Gastrocnemius medialis (tissue), 4 donors: Measurements from ENCODE around the gene PFKFB2. TPM values are rescaled to one million over a fixed set of nuclear protein-coding genes. Genes with fewer than 3 reads are reported as not detected.

Experiments
- ATAC-seq, 2 donors: fragments of 150-250 bp; one replicate each; pipeline ENCODE4 v1.9.1; 2016
- DNase-seq, 2 donors: peaks; one replicate each; pipeline ENCODE4 v3.0.0-alpha.2; 2019
- H3K27ac ChIP-seq, 4 donors: fragments of 200-600 bp; sonication (generic); 1 replicate in 1 of 4; 2 replicates in 3 of 4; pipeline ENCODE4 v1.5.1; 2016 to 2018; ENCODE audit warnings: mild to moderate bottlenecking in 2 of 4, moderate library complexity in 1 of 4
- H3K27me3 ChIP-seq, 3 donors: fragments of 200-600 bp; sonication (generic) in 2 of 3; 1 replicate in 1 of 3; 2 replicates in 2 of 3; pipeline versions ENCODE4 v1.5.1 to v1.6.0; 2016 to 2019; ENCODE audit warnings: mild to moderate bottlenecking in 1 of 3, moderate library complexity in 1 of 3
- H3K36me3 ChIP-seq, 2 donors: fragments of 200-600 bp; sonication (generic) in 1 of 2; one replicate each; pipeline ENCODE4 v1.5.1; 2017 to 2018
- H3K4me1 ChIP-seq, 2 donors: fragments of 200-600 bp; sonication (generic) in 1 of 2; one replicate each; pipeline ENCODE4 v1.5.1; 2016 to 2017; ENCODE audit warnings: mild to moderate bottlenecking in 2 of 2
- H3K4me3 ChIP-seq, 4 donors: fragments of 200-600 bp; sonication (generic) in 3 of 4; 1 replicate in 1 of 4; 2 replicates in 3 of 4; pipeline ENCODE4 v1.5.1; 2016 to 2019; ENCODE audit warnings: mild to moderate bottlenecking in 2 of 4
- H3K9me3 ChIP-seq, 3 donors: fragments of 200-600 bp; sonication (generic) in 2 of 3; 1 replicate in 1 of 3; 2 replicates in 2 of 3; pipeline ENCODE4 v1.5.1; 2016 to 2019
- CTCF ChIP-seq, 5 experiments: fragments of 450-650 bp in 3 of 5; fragments of 200-600 bp in 2 of 5; sonication (generic) in 2 of 5; IDR thresholded peaks in 4 of 5; conservative IDR thresholded peaks in 1 of 5; 1 replicate in 4 of 5; 2 replicates in 1 of 5; pipeline ENCODE4 v1.5.1; 2016 to 2019; ENCODE audit warnings: antibody characterized with exemption in 5 of 5, mild to moderate bottlenecking in 3 of 5, moderate library complexity in 3 of 5
- POLR2A ChIP-seq, 2 donors: fragments of 450-650 bp; IDR thresholded peaks; one replicate each; pipeline ENCODE4 v1.6.1; 2017; ENCODE audit warnings: antibody characterized with exemption in 2 of 2, mild to moderate bottlenecking in 2 of 2, moderate library complexity in 2 of 2
- in situ Hi-C, 4 donors: fragments of 200-750 bp; cut with MboI; loops; one replicate each; pipeline versions ENCODE4 v1.15.0 to v1.8.0; 2017; ENCODE audit warnings: low sequenced_read_pairs in 4 of 4
- intact Hi-C: fragments of 100-400 bp; cut with DNase I; formaldehyde crosslinking; loops from one replicate; pipeline ENCODE4 v1.15.1; 2023; ENCODE audit warnings: low total_unique reads
- total RNA-seq, 4 donors: library from RNA; depleted of rRNA; stranded (reverse); fragments of >200 nt; gene quantifications; one replicate each; pipeline versions ENCODE4 v1.1.0 to v1.2.3, GENCODE V29; 2016

Gene PFKFB2
- total RNA-seq, 4 donors from 2014 or later = 35.5 to 40.3 (median 37.6) TPM

DNA sequence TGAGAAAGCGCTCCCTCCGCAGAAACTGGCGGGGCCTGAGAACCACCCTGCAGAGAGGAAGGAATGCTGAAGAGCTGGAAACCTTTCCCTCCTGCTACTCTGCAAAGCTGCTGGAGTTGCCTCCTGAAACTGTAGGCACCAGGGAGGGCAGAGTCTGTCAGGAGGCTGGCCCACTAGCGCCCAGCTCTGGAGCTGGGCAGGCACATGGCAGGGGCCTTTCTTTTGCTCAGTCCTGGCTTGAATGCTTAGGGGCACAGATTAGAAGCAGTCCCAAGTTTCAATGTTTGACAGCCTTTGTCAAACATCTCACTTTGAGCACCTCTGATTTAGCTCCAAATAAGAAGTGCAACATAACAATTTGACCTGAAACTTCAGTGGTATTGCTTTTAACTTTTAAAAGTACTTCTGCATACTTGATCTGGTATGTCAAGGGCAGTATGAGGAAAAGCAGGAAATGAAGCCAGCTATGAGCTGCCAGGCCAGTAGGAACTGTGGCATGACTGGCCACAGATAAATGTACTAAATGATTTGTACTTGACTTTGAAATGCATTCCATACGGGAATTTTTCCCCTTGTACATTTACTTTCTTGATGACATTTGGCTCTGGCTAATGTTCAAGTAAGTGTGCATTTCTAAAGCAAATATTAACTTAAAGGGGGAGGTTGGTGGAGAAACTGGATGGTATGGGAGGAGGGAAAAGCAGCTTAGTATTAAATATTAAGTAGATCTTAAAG is 27.8 kb upstream of the PFKFB2 start:
- Histone ChIP-seq H3K9me3 (no peaks in the 10 kb centered on the region), H3K4me1 (peaks cover 15 to 22% of the 10 kb centered on the region in 2 donors), H3K4me3 (no peak overlapping the region), H3K27ac (peak overlapping the region in 2 of 4 donors; percentile 13 to 23), H3K27me3 (no peaks in the 10 kb centered on the region), H3K36me3 (no peaks in the 10 kb centered on the region)
- intact Hi-C loops (no loop called here), in situ Hi-C loops (no loop called here)
- no peak for TF ChIP-seq CTCF (IDR thresholded peaks at IDR 0.05 in 4 of 5, conservative IDR thresholded peaks at IDR 0.05 in 1 of 5)
- TF ChIP-seq POLR2A (IDR thresholded peaks at IDR 0.05) = no peak
- ATAC-seq (peak in 1 of 2 donors; percentile 65), DNase-seq (no peak)

- H3K27ac ChIP-seq = peak overlapping the region in 1 of 4 donors; percentile 23
- no peaks in the 10 kb centered on the region for H3K36me3 ChIP-seq
- no peak for DNase-seq
- H3K9me3 ChIP-seq = no peaks in the 10 kb centered on the region
- ATAC-seq = no peak
- no peak overlapping the region for H3K4me3 ChIP-seq
- intact Hi-C loops = no loop called here
- TF ChIP-seq POLR2A (IDR thresholded peaks at IDR 0.05) = no peak
- no peak for TF ChIP-seq CTCF (IDR thresholded peaks at IDR 0.05 in 4 of 5, conservative IDR thresholded peaks at IDR 0.05 in 1 of 5)
- H3K4me1 ChIP-seq = peaks cover 17 to 25% of the 10 kb centered on the region in 2 donors
- no peaks in the 10 kb centered on the region for H3K27me3 ChIP-seq
- in situ Hi-C loops = no loop called here
These were observed 27.0 kb upstream of the PFKFB2 start for GRCh38 chr1:207026104-207026534.

GRCh38 chr1:207027206-207027777 is 25.8 kb upstream of the PFKFB2 start:
- H3K4me3 ChIP-seq = no peak overlapping the region
- no peak for DNase-seq
- in situ Hi-C loops (no loop called here), intact Hi-C loops (no loop called here)
- H3K27me3 ChIP-seq = no peaks in the 10 kb centered on the region
- H3K4me1 ChIP-seq = peaks cover 22 to 34% of the 10 kb centered on the region in 2 donors
- no peaks in the 10 kb centered on the region for H3K9me3 ChIP-seq
- H3K27ac ChIP-seq = no peak overlapping the region
- no peak for ATAC-seq
- TF ChIP-seq POLR2A (IDR thresholded peaks at IDR 0.05) (no peak), CTCF (IDR thresholded peaks at IDR 0.05 in 4 of 5, conservative IDR thresholded peaks at IDR 0.05 in 1 of 5) (no peak)
- H3K36me3 ChIP-seq = no peaks in the 10 kb centered on the region

DNA sequence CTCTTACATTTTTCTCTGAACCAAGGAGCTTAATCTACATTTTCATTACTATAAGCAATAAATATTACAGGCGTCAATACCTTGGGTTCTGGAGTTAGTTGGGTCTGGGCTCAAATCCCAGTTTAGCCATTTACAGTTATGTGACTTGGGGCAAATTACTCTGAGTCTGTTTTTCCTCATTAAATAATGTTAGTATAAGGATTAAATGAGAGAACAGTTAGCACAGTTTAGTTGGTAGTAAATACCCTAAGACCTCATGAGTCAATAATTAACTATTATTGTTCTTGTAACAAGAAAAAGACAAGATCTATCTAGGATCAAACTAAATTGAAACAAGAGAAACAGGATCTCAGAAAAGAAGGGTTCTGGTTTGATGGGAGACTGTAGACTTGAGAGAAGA is 25.2 kb upstream of the PFKFB2 start:
- intact Hi-C loops (no loop called here), in situ Hi-C loops (no loop called here)
- no peaks in the 10 kb centered on the region for H3K9me3 ChIP-seq
- no peak overlapping the region for H3K4me3 ChIP-seq
- no peak overlapping the region for H3K27ac ChIP-seq
- ATAC-seq (no peak), DNase-seq (no peak)
- H3K36me3 ChIP-seq = no peaks in the 10 kb centered on the region
- no peaks in the 10 kb centered on the region for H3K27me3 ChIP-seq
- TF ChIP-seq CTCF (IDR thresholded peaks at IDR 0.05 in 4 of 5, conservative IDR thresholded peaks at IDR 0.05 in 1 of 5) = no peak
- no peak for TF ChIP-seq POLR2A (IDR thresholded peaks at IDR 0.05)
- peaks cover 22 to 34% of the 10 kb centered on the region in 2 donors for H3K4me1 ChIP-seq
